ENCODE results near the gene LEFTY2.

- no peak for TF ChIP-seq CTCF (IDR thresholded peaks at IDR 0.05)
- TF ChIP-seq EP300 (IDR thresholded peaks at IDR 0.05; ENCODE audit: low read depth), result no peak
- TF ChIP-seq POLR2A (IDR thresholded peaks at IDR 0.05), result no peak
Measured at GRCh38 chr1:225941187-225941941, at the start of gene LEFTY2.
